ENCODE measurements around the gene CHRDL2.

DNA sequence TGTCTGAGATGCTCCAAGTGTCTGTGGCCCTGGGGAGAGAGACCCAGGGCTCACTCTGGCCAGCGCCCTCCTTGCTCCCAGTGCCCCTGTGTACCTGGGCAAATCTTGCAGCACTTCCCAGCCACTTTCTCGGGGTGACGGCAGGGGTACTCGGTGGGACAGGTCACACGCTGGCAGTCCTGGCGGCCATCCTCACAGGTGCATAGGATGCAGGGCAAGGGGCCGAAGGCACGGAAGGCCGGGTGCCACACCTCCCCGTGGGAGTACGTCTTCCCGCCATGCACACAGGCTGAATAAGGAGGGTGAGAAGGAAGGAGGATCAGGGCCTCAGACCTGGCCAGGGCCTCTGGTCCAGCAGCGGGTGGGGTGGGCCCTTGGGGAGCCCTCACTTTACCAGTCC, 28.0 kb downstream of the CHRDL2 start:
- TF ChIP-seq, protein P1, sequence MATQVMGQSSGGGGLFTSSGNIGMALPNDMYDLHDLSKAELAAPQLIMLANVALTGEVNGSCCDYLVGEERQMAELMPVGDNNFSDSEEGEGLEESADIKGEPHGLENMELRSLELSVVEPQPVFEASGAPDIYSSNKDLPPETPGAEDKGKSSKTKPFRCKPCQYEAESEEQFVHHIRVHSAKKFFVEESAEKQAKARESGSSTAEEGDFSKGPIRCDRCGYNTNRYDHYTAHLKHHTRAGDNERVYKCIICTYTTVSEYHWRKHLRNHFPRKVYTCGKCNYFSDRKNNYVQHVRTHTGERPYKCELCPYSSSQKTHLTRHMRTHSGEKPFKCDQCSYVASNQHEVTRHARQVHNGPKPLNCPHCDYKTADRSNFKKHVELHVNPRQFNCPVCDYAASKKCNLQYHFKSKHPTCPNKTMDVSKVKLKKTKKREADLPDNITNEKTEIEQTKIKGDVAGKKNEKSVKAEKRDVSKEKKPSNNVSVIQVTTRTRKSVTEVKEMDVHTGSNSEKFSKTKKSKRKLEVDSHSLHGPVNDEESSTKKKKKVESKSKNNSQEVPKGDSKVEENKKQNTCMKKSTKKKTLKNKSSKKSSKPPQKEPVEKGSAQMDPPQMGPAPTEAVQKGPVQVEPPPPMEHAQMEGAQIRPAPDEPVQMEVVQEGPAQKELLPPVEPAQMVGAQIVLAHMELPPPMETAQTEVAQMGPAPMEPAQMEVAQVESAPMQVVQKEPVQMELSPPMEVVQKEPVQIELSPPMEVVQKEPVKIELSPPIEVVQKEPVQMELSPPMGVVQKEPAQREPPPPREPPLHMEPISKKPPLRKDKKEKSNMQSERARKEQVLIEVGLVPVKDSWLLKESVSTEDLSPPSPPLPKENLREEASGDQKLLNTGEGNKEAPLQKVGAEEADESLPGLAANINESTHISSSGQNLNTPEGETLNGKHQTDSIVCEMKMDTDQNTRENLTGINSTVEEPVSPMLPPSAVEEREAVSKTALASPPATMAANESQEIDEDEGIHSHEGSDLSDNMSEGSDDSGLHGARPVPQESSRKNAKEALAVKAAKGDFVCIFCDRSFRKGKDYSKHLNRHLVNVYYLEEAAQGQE (IDR thresholded peaks at IDR 0.05; ENCODE audit: insufficient read depth in 1 of 2, low read depth in 2 of 2, low read length in 2 of 2), result no peak
- no peak for TF ChIP-seq POLR2AphosphoS5 (IDR thresholded peaks at IDR 0.05; ENCODE audit: low read depth, low read length)
- TF ChIP-seq TAF1 (IDR thresholded peaks at IDR 0.05; ENCODE audit: borderline replicate concordance, insufficient read depth, low read length), result no peak
- no peak for TF ChIP-seq SIN3A (IDR thresholded peaks at IDR 0.05; ENCODE audit: borderline replicate concordance, insufficient read depth, low read length)

Measured in PFSK-1 (cell line).